ENCODE data around the gene PLEKHO2.

Gene PLEKHO2

DNA sequence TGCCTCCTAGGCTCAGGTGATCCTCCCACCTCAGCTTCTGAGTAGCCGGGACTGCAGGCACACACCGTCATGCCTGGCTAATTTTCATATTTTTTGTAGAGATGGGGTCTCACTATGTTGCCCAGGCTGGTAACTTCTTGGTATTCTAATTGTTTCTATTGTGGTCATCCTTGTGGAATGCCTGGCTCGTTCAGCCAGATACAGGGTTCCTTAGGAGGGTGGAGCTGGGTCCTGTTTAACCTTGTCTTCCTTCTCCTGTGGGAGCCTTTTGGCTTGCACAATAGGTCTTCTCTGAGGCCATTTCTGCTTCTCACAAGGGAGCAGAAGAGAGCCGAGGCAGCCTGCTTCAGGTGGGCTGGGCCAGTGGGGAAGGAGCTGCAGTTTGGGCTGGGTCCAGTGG lies 15.7 kb downstream of the PLEKHO2 start:
- H3K27me3 ChIP-seq (ENCODE audit: control insufficient read depth, insufficient read depth, low read length): no peaks in the 10 kb centered on the region
- peaks cover 57% of the 10 kb centered on the region for H3K36me3 ChIP-seq (ENCODE audit: control insufficient read depth, insufficient read depth, low read length)
- no peak overlapping the region for H3K9ac ChIP-seq (ENCODE audit: low read depth, low read length)
- no peaks in the 10 kb centered on the region for H3K9me3 ChIP-seq (ENCODE audit: control insufficient read depth, insufficient read depth, low read length)
- H3K27ac ChIP-seq (ENCODE audit: low read depth, low read length): no peak overlapping the region
- H3K4me3 ChIP-seq (ENCODE audit: low read depth, low read length): no peak overlapping the region
- H3K4me1 ChIP-seq (ENCODE audit: control insufficient read depth, insufficient read depth, low read length): peaks cover 9% of the 10 kb centered on the region; the same call in 1 of the 2 replicates

DNA sequence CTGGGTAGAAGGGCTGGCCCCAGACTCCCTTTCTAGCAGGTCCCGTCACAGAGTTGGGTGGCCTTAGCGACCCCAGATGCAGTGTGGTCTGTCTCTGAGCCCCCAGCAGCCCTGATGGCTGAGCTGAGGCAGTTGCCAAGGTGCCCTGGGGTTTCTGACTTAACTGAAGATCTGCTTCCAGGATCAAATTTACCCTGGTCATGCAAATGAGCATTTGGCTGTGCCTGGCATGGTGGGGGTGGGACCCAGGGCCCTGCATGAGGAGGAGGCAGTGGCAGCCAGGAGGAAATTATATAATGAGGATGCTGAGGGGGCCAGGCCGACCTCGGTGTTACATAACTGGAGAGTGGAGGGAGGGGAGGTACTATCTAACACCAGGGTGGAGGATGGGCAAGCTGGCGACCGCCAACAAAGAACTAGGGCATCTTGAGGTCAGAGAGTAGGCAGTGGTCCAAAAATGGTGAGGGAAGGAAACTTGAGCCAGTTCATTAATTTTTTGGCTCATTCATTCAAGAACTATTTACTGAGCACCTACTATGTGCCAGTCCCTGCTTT lies 16.4 kb downstream of the PLEKHO2 start:
- no peak overlapping the region for H3K4me3 ChIP-seq (ENCODE audit: low read depth, low read length)
- peak overlapping the region; percentile 2 for H3K27ac ChIP-seq (ENCODE audit: low read depth, low read length)
- no peaks in the 10 kb centered on the region for H3K9me3 ChIP-seq (ENCODE audit: control insufficient read depth, insufficient read depth, low read length)
- peaks cover 57% of the 10 kb centered on the region for H3K36me3 ChIP-seq (ENCODE audit: control insufficient read depth, insufficient read depth, low read length)
- no peaks in the 10 kb centered on the region for H3K27me3 ChIP-seq (ENCODE audit: control insufficient read depth, insufficient read depth, low read length)
- H3K9ac ChIP-seq (ENCODE audit: low read depth, low read length): no peak overlapping the region
- peaks cover 10% of the 10 kb centered on the region; the same call in 1 of the 2 replicates for H3K4me1 ChIP-seq (ENCODE audit: control insufficient read depth, insufficient read depth, low read length)

DNA sequence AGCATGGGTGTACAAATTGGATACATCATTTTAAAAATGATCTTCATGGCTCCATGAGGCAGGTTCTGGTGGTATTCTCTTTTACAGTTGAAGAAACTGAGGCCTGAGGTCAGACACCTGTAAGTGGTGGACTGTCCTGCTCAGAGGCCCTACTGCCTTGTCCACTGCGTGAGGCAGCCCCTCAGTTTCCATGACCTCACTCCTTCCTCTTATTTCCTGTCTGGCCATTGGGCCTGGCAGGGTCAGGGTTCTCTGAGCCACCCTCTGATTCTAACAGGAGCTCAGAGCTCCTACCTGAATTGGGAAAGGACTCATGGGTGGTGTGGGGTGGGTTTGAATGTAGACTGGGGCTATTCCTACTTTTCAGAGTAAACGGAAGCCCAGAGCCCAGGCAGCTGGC lies 17.5 kb downstream of the PLEKHO2 start:
- H3K4me3 ChIP-seq (ENCODE audit: low read depth, low read length): no peak overlapping the region
- no peaks in the 10 kb centered on the region for H3K9me3 ChIP-seq (ENCODE audit: control insufficient read depth, insufficient read depth, low read length)
- peaks cover 10% of the 10 kb centered on the region; the same call in 1 of the 2 replicates for H3K4me1 ChIP-seq (ENCODE audit: control insufficient read depth, insufficient read depth, low read length)
- H3K9ac ChIP-seq (ENCODE audit: low read depth, low read length): no peak overlapping the region
- H3K36me3 ChIP-seq (ENCODE audit: control insufficient read depth, insufficient read depth, low read length): peaks cover 51% of the 10 kb centered on the region
- no peak overlapping the region for H3K27ac ChIP-seq (ENCODE audit: low read depth, low read length)
- H3K27me3 ChIP-seq (ENCODE audit: control insufficient read depth, insufficient read depth, low read length): no peaks in the 10 kb centered on the region

DNA sequence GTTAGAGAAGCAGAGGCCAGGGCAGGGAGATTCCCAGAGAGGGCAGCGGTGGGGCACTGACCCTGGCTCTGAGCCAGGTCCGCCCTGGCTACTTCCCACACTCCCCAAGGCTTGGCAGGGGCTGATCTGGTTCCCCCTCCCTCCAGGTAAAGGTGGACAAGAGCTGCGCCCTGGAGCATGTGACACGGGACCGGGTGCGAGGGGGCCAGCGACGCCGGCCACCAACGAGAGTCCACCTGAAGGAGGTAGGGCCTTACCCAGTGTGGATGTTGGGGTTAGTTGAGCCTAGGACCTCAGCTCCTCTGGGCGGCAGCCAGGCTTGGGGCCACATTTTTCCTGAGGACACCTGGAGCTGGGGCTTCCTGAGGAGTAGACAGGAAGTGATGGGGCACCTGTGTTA lies 19.6 kb downstream of the PLEKHO2 start:
- H3K9me3 ChIP-seq (ENCODE audit: control insufficient read depth, insufficient read depth, low read length): no peaks in the 10 kb centered on the region
- no peak overlapping the region for H3K9ac ChIP-seq (ENCODE audit: low read depth, low read length)
- peaks cover 43% of the 10 kb centered on the region for H3K36me3 ChIP-seq (ENCODE audit: control insufficient read depth, insufficient read depth, low read length)
- H3K27me3 ChIP-seq (ENCODE audit: control insufficient read depth, insufficient read depth, low read length): no peaks in the 10 kb centered on the region
- no peak overlapping the region for H3K27ac ChIP-seq (ENCODE audit: low read depth, low read length)
- no peak overlapping the region for H3K4me3 ChIP-seq (ENCODE audit: low read depth, low read length)
- H3K4me1 ChIP-seq (ENCODE audit: control insufficient read depth, insufficient read depth, low read length): peaks cover 20% of the 10 kb centered on the region

DNA sequence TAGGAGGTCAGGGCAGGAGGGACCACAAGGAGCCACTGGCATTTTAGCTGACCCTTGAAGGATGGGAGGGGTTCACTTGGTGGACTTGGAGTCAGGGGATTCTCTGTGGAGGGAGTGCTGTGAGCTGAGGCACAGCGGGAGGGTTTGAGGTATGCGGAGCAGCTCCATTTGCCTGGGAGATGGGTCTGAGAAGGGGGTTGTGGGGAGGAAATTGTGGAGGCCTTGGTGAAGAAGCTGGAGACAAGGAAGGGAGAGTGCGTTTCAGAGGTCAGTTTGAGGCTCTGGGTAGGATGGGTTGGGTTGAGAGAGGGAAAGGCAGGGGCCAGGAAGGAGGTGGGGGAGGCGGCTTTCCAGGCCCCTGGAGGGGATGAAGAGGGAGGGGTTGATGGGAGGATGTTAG lies 20.2 kb downstream of the PLEKHO2 start:
- Histone ChIP-seq H3K27me3 (ENCODE audit: control insufficient read depth, insufficient read depth, low read length) (no peaks in the 10 kb centered on the region), H3K9me3 (ENCODE audit: control insufficient read depth, insufficient read depth, low read length) (no peaks in the 10 kb centered on the region), H3K4me3 (ENCODE audit: low read depth, low read length) (no peak overlapping the region), H3K36me3 (ENCODE audit: control insufficient read depth, insufficient read depth, low read length) (peaks cover 46% of the 10 kb centered on the region), H3K4me1 (ENCODE audit: control insufficient read depth, insufficient read depth, low read length) (peaks cover 26% of the 10 kb centered on the region), H3K27ac (ENCODE audit: low read depth, low read length) (peak overlapping the region; percentile 17), H3K9ac (ENCODE audit: low read depth, low read length) (no peak overlapping the region)

DNA sequence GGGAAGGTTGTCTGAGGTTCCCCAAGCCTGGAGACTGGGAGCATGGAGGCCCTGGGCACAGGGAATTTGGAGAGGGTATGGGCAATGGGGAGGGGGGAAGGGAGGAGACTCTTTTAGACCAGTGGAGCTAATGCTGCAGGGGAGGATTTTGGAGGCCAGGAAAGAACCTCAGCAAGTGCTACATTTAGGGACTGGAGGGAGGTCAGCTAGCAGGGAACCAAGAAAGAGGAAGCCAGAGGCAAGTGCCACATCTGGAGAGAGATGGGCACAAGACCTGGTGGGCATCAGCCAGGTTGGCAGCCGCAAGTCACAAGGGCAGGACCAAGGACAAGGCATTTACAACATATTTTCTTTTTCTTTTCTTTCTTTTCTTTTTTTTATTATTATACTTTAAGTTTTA lies 20.7 kb downstream of the PLEKHO2 start:
- Histone ChIP-seq H3K4me1 (ENCODE audit: control insufficient read depth, insufficient read depth, low read length) (peaks cover 27% of the 10 kb centered on the region), H3K27me3 (ENCODE audit: control insufficient read depth, insufficient read depth, low read length) (no peaks in the 10 kb centered on the region), H3K27ac (ENCODE audit: low read depth, low read length) (no peak overlapping the region), H3K9ac (ENCODE audit: low read depth, low read length) (no peak overlapping the region), H3K9me3 (ENCODE audit: control insufficient read depth, insufficient read depth, low read length) (no peaks in the 10 kb centered on the region), H3K36me3 (ENCODE audit: control insufficient read depth, insufficient read depth, low read length) (peaks cover 42% of the 10 kb centered on the region), H3K4me3 (ENCODE audit: low read depth, low read length) (no peak overlapping the region)

DNA sequence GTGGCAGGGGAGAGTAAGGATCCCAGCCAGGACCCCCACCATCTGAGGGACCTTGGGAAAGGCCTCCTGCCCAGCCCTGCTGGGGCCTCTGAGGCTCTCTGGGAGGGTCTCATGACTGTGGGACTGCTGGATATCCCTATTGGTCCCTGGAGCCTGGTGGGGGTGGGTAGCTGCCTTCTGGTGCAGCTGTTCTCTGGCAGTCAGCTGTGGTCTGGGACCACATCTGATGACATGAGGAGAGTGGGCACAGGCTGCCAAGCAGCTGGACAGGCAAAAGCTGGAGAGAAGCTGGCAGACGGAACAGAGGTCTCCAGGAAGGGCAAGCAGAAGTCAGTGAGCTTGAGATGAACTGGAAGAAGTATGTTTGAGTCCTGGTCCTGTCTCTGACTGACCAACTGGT lies 22.4 kb downstream of the PLEKHO2 start:
- no peak overlapping the region for H3K27ac ChIP-seq (ENCODE audit: low read depth, low read length)

DNA sequence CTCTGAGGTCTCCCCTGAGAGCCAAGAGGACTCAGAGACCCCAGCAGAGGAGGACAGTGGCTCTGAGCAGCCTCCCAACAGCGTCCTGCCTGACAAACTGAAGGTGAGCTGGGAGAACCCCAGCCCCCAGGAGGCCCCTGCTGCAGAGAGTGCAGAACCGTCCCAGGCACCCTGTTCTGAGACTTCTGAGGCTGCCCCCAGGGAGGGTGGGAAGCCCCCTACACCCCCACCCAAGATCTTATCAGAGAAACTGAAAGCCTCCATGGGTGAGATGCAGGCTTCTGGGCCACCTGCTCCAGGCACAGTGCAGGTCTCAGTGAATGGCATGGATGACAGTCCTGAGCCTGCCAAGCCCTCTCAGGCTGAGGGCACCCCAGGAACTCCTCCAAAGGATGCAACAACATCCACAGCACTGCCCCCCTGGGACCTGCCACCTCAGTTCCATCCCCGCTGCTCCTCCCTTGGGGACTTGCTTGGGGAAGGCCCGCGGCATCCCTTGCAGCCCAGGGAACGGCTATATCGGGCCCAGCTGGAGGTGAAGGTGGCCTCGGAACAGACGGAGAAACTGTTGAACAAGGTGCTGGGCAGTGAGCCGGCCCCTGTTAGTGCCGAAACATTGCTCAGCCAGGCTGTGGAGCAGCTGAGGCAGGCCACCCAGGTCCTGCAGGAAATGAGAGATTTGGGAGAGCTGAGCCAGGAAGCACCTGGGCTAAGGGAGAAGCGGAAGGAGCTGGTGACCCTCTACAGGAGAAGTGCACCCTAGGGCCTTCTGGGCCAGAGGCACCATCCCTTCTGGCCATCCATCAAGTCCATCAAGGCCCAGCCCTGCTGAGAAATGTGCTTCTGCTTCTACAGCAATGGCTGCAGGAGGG lies 23.6 kb downstream of the PLEKHO2 start:
- H3K27ac ChIP-seq (ENCODE audit: low read depth, low read length): peak overlapping the region; percentile 83
- H3K27me3 ChIP-seq (ENCODE audit: control insufficient read depth, insufficient read depth, low read length): no peaks in the 10 kb centered on the region
- H3K36me3 ChIP-seq (ENCODE audit: control insufficient read depth, insufficient read depth, low read length): peaks cover 32% of the 10 kb centered on the region
- no peak overlapping the region for H3K4me3 ChIP-seq (ENCODE audit: low read depth, low read length)
- H3K9me3 ChIP-seq (ENCODE audit: control insufficient read depth, insufficient read depth, low read length): no peaks in the 10 kb centered on the region
- peaks cover 27% of the 10 kb centered on the region for H3K4me1 ChIP-seq (ENCODE audit: control insufficient read depth, insufficient read depth, low read length)
- no peak overlapping the region for H3K9ac ChIP-seq (ENCODE audit: low read depth, low read length)

More for the DNA sequence above, 22.4 kb downstream of the PLEKHO2 start:
- Histone ChIP-seq H3K9ac (ENCODE audit: low read depth, low read length) (no peak overlapping the region), H3K4me1 (ENCODE audit: control insufficient read depth, insufficient read depth, low read length) (peaks cover 27% of the 10 kb centered on the region), H3K9me3 (ENCODE audit: control insufficient read depth, insufficient read depth, low read length) (no peaks in the 10 kb centered on the region), H3K36me3 (ENCODE audit: control insufficient read depth, insufficient read depth, low read length) (peaks cover 39% of the 10 kb centered on the region), H3K4me3 (ENCODE audit: low read depth, low read length) (no peak overlapping the region), H3K27me3 (ENCODE audit: control insufficient read depth, insufficient read depth, low read length) (no peaks in the 10 kb centered on the region)

DNA sequence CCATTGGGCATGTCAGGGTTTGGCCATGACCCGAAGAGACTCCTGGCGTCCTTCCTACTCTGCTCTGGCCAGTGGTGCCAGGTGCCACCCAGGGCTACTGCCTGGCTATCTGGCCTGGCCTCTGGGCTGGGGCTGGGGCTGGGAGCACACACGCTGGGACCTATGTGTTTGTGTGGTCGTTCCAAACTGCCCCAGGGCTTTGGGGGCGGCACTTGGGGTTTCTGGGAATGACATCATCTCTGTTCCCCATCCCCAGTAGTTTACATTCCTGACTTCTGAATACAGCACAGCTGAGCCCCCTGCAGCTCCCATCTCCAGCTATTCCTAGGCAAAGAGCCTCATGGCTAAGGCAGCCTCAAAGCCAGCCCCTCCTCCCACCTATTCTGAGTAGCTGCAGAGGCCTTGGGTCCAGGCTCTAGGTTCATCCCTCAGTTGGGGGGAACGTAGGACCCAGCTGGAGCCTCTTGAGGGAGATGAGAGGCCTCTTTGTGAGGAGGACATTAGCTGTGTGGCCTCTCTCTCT lies 24.3 kb downstream of the PLEKHO2 start:
- H3K4me3 ChIP-seq (ENCODE audit: low read depth, low read length): no peak overlapping the region
- peaks cover 27% of the 10 kb centered on the region for H3K4me1 ChIP-seq (ENCODE audit: control insufficient read depth, insufficient read depth, low read length)
- H3K27ac ChIP-seq (ENCODE audit: low read depth, low read length): peak overlapping the region; percentile 83
- no peak overlapping the region for H3K9ac ChIP-seq (ENCODE audit: low read depth, low read length)
- H3K9me3 ChIP-seq (ENCODE audit: control insufficient read depth, insufficient read depth, low read length): no peaks in the 10 kb centered on the region
- H3K36me3 ChIP-seq (ENCODE audit: control insufficient read depth, insufficient read depth, low read length): peaks cover 25% of the 10 kb centered on the region
- H3K27me3 ChIP-seq (ENCODE audit: control insufficient read depth, insufficient read depth, low read length): no peaks in the 10 kb centered on the region

DNA sequence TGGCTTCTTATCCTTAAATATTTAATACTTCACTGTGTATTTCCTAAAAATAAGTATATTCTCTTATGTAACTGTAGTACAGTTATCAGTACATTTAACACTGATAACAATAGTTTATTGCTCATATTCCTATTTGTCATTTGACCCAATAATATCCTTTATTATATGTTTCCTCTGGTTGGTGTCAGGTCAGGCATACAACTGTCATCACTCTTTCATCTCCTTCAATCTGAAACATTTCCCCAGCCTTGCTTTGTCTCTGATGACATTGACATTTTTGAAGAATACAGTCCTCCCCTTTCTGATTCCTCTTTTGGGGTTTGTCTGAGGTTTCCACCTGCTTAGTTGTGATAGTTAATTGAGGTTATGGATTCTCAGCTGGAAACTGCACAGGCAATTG lies 27.8 kb downstream of the PLEKHO2 start:
- Histone ChIP-seq H3K4me3 (ENCODE audit: low read depth, low read length) (no peak overlapping the region), H3K4me1 (ENCODE audit: control insufficient read depth, insufficient read depth, low read length) (peaks cover 27% of the 10 kb centered on the region), H3K9me3 (ENCODE audit: control insufficient read depth, insufficient read depth, low read length) (no peaks in the 10 kb centered on the region), H3K27ac (ENCODE audit: low read depth, low read length) (no peak overlapping the region), H3K9ac (ENCODE audit: low read depth, low read length) (no peak overlapping the region), H3K36me3 (ENCODE audit: control insufficient read depth, insufficient read depth, low read length) (peaks cover 15% of the 10 kb centered on the region; the same call in 1 of the 2 replicates), H3K27me3 (ENCODE audit: control insufficient read depth, insufficient read depth, low read length) (no peaks in the 10 kb centered on the region)

DNA sequence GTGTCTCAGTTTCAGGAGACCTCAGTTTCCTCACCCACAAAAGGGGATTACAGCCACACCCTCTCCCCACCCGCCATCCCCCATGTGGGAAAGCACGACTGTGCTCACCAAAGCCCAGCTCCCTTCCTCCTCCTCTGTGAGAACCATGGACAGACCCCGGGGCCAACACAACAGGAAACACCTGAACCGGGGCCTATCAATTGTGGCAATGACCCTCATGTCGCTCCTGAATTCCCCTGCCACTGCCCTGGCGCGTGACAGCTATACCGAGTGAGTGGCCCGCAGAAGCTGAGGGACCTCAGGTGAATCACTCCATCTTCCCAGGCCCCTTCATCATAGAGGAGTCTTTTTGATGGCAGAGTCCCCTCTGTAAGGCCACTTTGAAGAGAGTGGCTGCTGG lies 28.6 kb downstream of the PLEKHO2 start:
- Histone ChIP-seq H3K27me3 (ENCODE audit: control insufficient read depth, insufficient read depth, low read length) (no peaks in the 10 kb centered on the region), H3K9me3 (ENCODE audit: control insufficient read depth, insufficient read depth, low read length) (no peaks in the 10 kb centered on the region), H3K4me1 (ENCODE audit: control insufficient read depth, insufficient read depth, low read length) (peaks cover 36% of the 10 kb centered on the region), H3K4me3 (ENCODE audit: low read depth, low read length) (no peak overlapping the region), H3K27ac (ENCODE audit: low read depth, low read length) (no peak overlapping the region), H3K9ac (ENCODE audit: low read depth, low read length) (no peak overlapping the region), H3K36me3 (ENCODE audit: control insufficient read depth, insufficient read depth, low read length) (peaks cover 7% of the 10 kb centered on the region; the same call in 1 of the 2 replicates)

Data from HUES48 (cell line).